Measurements from ENCODE around the gene CADM1.

The CADM1 gene

GRCh38 chr11:115504276-115505158, at the start of gene CADM1:
CADM1 (minus strand) TSS chr11:115504415.
- DNase-seq (ENCODE audit: low read depth in 2 of 2): peak; percentile 85 to 87

- DNase-seq (ENCODE audit: low read depth in 2 of 2): no peak
Observed at GRCh38 chr11:115552773-115553438, 48.7 kb upstream of the CADM1 start.

GRCh38 chr11:115552151-115552772, 48.0 kb upstream of the CADM1 start:
- no peak for DNase-seq (ENCODE audit: low read depth in 2 of 2)

GRCh38 chr11:115550291-115551059, 46.3 kb upstream of the CADM1 start:
- DNase-seq (ENCODE audit: low read depth in 2 of 2): no peak

GRCh38 chr11:115548878-115549528, 44.8 kb upstream of the CADM1 start:
- no peak for DNase-seq (ENCODE audit: low read depth in 2 of 2)

- DNase-seq (ENCODE audit: low read depth in 2 of 2): no peak
Observed at GRCh38 chr11:115545581-115546210, 41.5 kb upstream of the CADM1 start.

- DNase-seq (ENCODE audit: low read depth in 2 of 2): no peak
Observed at GRCh38 chr11:115544422-115544948, 40.3 kb upstream of the CADM1 start.

GRCh38 chr11:115541518-115541917, 37.3 kb upstream of the CADM1 start:
- DNase-seq (ENCODE audit: low read depth in 2 of 2): no peak

- no peak for DNase-seq (ENCODE audit: low read depth in 2 of 2)
Observed at GRCh38 chr11:115539844-115540243, 35.6 kb upstream of the CADM1 start.

- no peak for DNase-seq (ENCODE audit: low read depth in 2 of 2)
Observed at GRCh38 chr11:115535781-115536180, 31.6 kb upstream of the CADM1 start.

GRCh38 chr11:115530752-115531151, 26.5 kb upstream of the CADM1 start:
- no peak for DNase-seq (ENCODE audit: low read depth in 2 of 2)

GRCh38 chr11:115528225-115528624, 24.0 kb upstream of the CADM1 start:
- DNase-seq (ENCODE audit: low read depth in 2 of 2): no peak

- DNase-seq (ENCODE audit: low read depth in 2 of 2): no peak
Observed at GRCh38 chr11:115527534-115528125, 23.4 kb upstream of the CADM1 start.

- DNase-seq (ENCODE audit: low read depth in 2 of 2): no peak
Observed at GRCh38 chr11:115525531-115526006, 21.4 kb upstream of the CADM1 start.

GRCh38 chr11:115524572-115524971, 20.4 kb upstream of the CADM1 start:
- no peak for DNase-seq (ENCODE audit: low read depth in 2 of 2)

- no peak for DNase-seq (ENCODE audit: low read depth in 2 of 2)
Observed at GRCh38 chr11:115523727-115524399, 19.6 kb upstream of the CADM1 start.

- no peak for DNase-seq (ENCODE audit: low read depth in 2 of 2)
Observed at GRCh38 chr11:115522302-115522701, 18.1 kb upstream of the CADM1 start.

GRCh38 chr11:115521825-115522224, 17.6 kb upstream of the CADM1 start:
- DNase-seq (ENCODE audit: low read depth in 2 of 2): no peak

- DNase-seq (ENCODE audit: low read depth in 2 of 2): no peak
Observed at GRCh38 chr11:115518983-115519628, 14.9 kb upstream of the CADM1 start.
